H1 (cell line): ENCODE results near the gene CSNK1D. TPM values are rescaled to one million over a fixed set of nuclear protein-coding genes. Genes with fewer than 3 reads are reported as not detected.
A peak's percentile ranks its signal among the peaks of the same experiment; 100 is the strongest.

Source experiments
- CTCF ChIA-PET: fragments of 300-600 bp; sonication (Branson Sonifier 250); formaldehyde crosslinking; loops from one replicate; lab custom pipeline; 2021; ENCODE audit not compliant: partially characterized antibody; lab: Charles Lee
- POLR2A ChIA-PET: fragments of 300-600 bp; sonication (Branson Sonifier 250); formaldehyde crosslinking; loops from one replicate; lab custom pipeline; 2021; ENCODE audit warnings: inconsistent platforms; ENCODE audit not compliant: partially characterized antibody; lab: Charles Lee
- DNase-seq, 2 experiments: peaks; one replicate each; pipeline versions ENCODE4 v3.0.0 to v3.0.0-alpha.2; 2010 to 2022; ENCODE audit warnings: low spot score in 2 of 2, low read depth in 1 of 2, mixed read lengths in 1 of 2
- FAIRE-seq: peaks from 2 replicates; lab custom pipeline; 2011; peaks lifted over from hg19 to GRCh38; lab: Jason Lieb, UNC
- H2AFZ ChIP-seq: 2 replicates; pipeline ENCODE4 v1.8.1; 2012; ENCODE audit warnings: low read length, inconsistent platforms
- H2AK5ac ChIP-seq: 2 replicates; pipeline ENCODE4 v1.6.1; 2013; ENCODE audit warnings: low read depth, low read length
- H2BK120ac ChIP-seq: replicated peaks from 2 replicates; pipeline ENCODE3; 2013; ENCODE audit warnings: low read depth, low read length, inconsistent platforms
- H2BK12ac ChIP-seq: 2 replicates; pipeline ENCODE4 v1.6.1; 2013; ENCODE audit warnings: low read depth, low read length
- H2BK15ac ChIP-seq: 2 replicates; pipeline ENCODE4 v1.6.1; 2013; ENCODE audit warnings: low read length
- H2BK20ac ChIP-seq: 2 replicates; pipeline ENCODE4 v1.6.1; 2013; ENCODE audit warnings: low read length
- H2BK5ac ChIP-seq: 2 replicates; pipeline ENCODE4 v1.6.1; 2013; ENCODE audit warnings: low read depth, low read length
- H3K14ac ChIP-seq: 2 replicates; pipeline ENCODE4 v1.6.1; 2013; ENCODE audit warnings: inconsistent platforms; ENCODE audit not compliant: insufficient read length
- H3K18ac ChIP-seq: 2 replicates; pipeline ENCODE4 v1.6.1; 2013; ENCODE audit warnings: low read length; ENCODE audit errors: extremely low read depth
- H3K23ac ChIP-seq: 2 replicates; pipeline ENCODE4 v1.6.1; 2013; ENCODE audit warnings: inconsistent platforms; ENCODE audit not compliant: insufficient read length
- H3K23me2 ChIP-seq: 2 replicates; pipeline ENCODE4 v1.6.1; 2013; ENCODE audit warnings: low read depth, low read length
- H3K27ac ChIP-seq: 2 replicates; pipeline ENCODE4 v1.6.1; 2011; ENCODE audit warnings: low read depth, low read length, inconsistent platforms
- H3K27me3 ChIP-seq, 4 experiments: replicated peaks in 1 of 4; 1 replicate in 1 of 4; 2 replicates in 3 of 4; pipeline versions ENCODE4 v1.6.1 to v1.8.1; 2011 to 2013; ENCODE audit warnings: low read length in 3 of 4, mild to moderate bottlenecking in 3 of 4, inconsistent platforms in 2 of 4, mixed read lengths in 2 of 4, moderate library complexity in 1 of 4; ENCODE audit not compliant: control insufficient read depth in 3 of 4, insufficient read depth in 3 of 4; ENCODE audit errors: extremely low read depth in 1 of 4
- H3K36me3 ChIP-seq, 4 experiments: 2 replicates each; pipeline versions ENCODE4 v1.6.1 to v1.8.1; 2011 to 2013; ENCODE audit warnings: mild to moderate bottlenecking in 4 of 4, low read length in 3 of 4, moderate library complexity in 2 of 4, control low read depth in 1 of 4, inconsistent platforms in 1 of 4; ENCODE audit not compliant: insufficient read depth in 4 of 4, control insufficient read depth in 2 of 4
- H3K4ac ChIP-seq: replicated peaks from 2 replicates; pipeline ENCODE3; 2013; ENCODE audit warnings: low read length, low read depth, mixed read lengths, inconsistent platforms; ENCODE audit not compliant: insufficient read length
- H3K4me1 ChIP-seq, 4 experiments: replicated peaks in 1 of 4; 1 replicate in 1 of 4; 2 replicates in 3 of 4; pipeline versions ENCODE4 v1.6.1 to v1.8.1; 2011 to 2013; ENCODE audit warnings: low read length in 3 of 4, inconsistent platforms in 2 of 4, mixed read lengths in 1 of 4; ENCODE audit not compliant: insufficient read depth in 4 of 4, control insufficient read depth in 3 of 4
- H3K4me2 ChIP-seq, 2 experiments: 2 replicates each; pipeline versions ENCODE4 v1.6.1 to v1.8.1; 2011 to 2013; ENCODE audit warnings: low read depth in 2 of 2, low read length in 2 of 2, control low read depth in 1 of 2, inconsistent platforms in 1 of 2, mild to moderate bottlenecking in 1 of 2; ENCODE audit not compliant: insufficient read depth in 1 of 2
- H3K4me3 ChIP-seq, 4 experiments: fragments of 200-600, 300-600 bp in 1 of 4; sonication (generic), shearing (Covaris generic), sonication (Bioruptor Twin) in 1 of 4; 2 replicates each; pipeline versions ENCODE4 v1.5.1 to v1.8.1; 2011 to 2016; ENCODE audit warnings: low read length in 4 of 4, low read depth in 3 of 4, control low read depth in 2 of 4, inconsistent platforms in 2 of 4, mild to moderate bottlenecking in 2 of 4, mixed read lengths in 1 of 4, moderate library complexity in 1 of 4; ENCODE audit not compliant: insufficient read depth in 2 of 4; ENCODE audit errors: extremely low read depth in 1 of 4
- H3K56ac ChIP-seq: replicated peaks from 2 replicates; pipeline ENCODE3; 2013; ENCODE audit warnings: low read depth, mild to moderate bottlenecking, mixed read lengths, low read length, inconsistent platforms; ENCODE audit not compliant: insufficient read length
- H3K79me1 ChIP-seq: 2 replicates; pipeline ENCODE4 v1.6.1; 2013; ENCODE audit warnings: low read depth, low read length, control low read depth
- H3K79me2 ChIP-seq, 2 experiments: 2 replicates each; pipeline versions ENCODE4 v1.6.1 to v1.8.1; 2012 to 2013; ENCODE audit warnings: low read length in 2 of 2, mild to moderate bottlenecking in 2 of 2, inconsistent platforms in 1 of 2; ENCODE audit not compliant: insufficient read depth in 2 of 2, control insufficient read depth in 1 of 2
- H3K9ac ChIP-seq, 4 experiments: replicated peaks in 1 of 4; 1 replicate in 1 of 4; 2 replicates in 3 of 4; pipeline versions ENCODE4 v1.6.1 to v1.8.1; 2011 to 2013; ENCODE audit warnings: low read depth in 3 of 4, low read length in 3 of 4, control low read depth in 2 of 4, mild to moderate bottlenecking in 2 of 4, moderate library complexity in 2 of 4, inconsistent platforms in 1 of 4; ENCODE audit errors: extremely low read depth in 1 of 4
- H3K9me3 ChIP-seq, 2 experiments: 2 replicates each; pipeline versions ENCODE4 v1.6.1 to v1.8.1; 2012 to 2013; ENCODE audit warnings: mild to moderate bottlenecking in 2 of 2, moderate library complexity in 2 of 2, control low read depth in 1 of 2, inconsistent platforms in 1 of 2, low read depth in 1 of 2, low read length in 1 of 2, mixed read lengths in 1 of 2; ENCODE audit not compliant: insufficient read depth in 2 of 2
- H4K20me1 ChIP-seq, 2 experiments: replicated peaks in 1 of 2; 2 replicates each; pipeline versions ENCODE3 to v1.8.1; 2011 to 2013; ENCODE audit warnings: inconsistent platforms in 2 of 2, low read length in 2 of 2, mild to moderate bottlenecking in 1 of 2; ENCODE audit not compliant: insufficient read depth in 2 of 2, control insufficient read depth in 1 of 2
- H4K5ac ChIP-seq: 2 replicates; pipeline ENCODE4 v1.6.1; 2013; ENCODE audit warnings: low read length, low read depth, mixed read lengths, inconsistent platforms; ENCODE audit not compliant: insufficient read length
- H4K8ac ChIP-seq: 2 replicates; pipeline ENCODE4 v1.8.0; 2013; ENCODE audit warnings: mild to moderate bottlenecking, moderate library complexity, low read length, inconsistent platforms; ENCODE audit not compliant: insufficient read depth; ENCODE audit errors: extremely low read depth
- H4K91ac ChIP-seq: replicated peaks from 2 replicates; pipeline ENCODE3; 2013; ENCODE audit warnings: low read length, mixed read lengths, inconsistent platforms; ENCODE audit not compliant: insufficient read length
- POLR2AphosphoS5 ChIP-seq: IDR thresholded peaks from 2 replicates; pipeline ENCODE4 v1.6.1; 2011; ENCODE audit warnings: low read depth, low read length
- WGBS, 2 experiments: shearing (Covaris generic) in 1 of 2; methylation state at CpG; one replicate each; pipeline versions ENCODE4 v1.1.6 to v1.1.7; 2013 to 2015; ENCODE audit warnings: low lambda C conversion rate in 2 of 2, mixed read lengths in 2 of 2, inconsistent platforms in 1 of 2, low coverage in 1 of 2, missing lambda C conversion rate in 1 of 2; ENCODE audit not compliant: insufficient replicate concordance in 2 of 2, insufficient coverage in 1 of 2, insufficient read length in 1 of 2; ENCODE audit errors: extremely low coverage in 1 of 2, missing lambda C conversion rate in 1 of 2; 5-methylcytosine and 5-hydroxymethylcytosine counted together
- polyA plus RNA-seq, 7 experiments: library from polyadenylated mRNA; depleted of rRNA in 3 of 7; stranded (reverse) in 5 of 7; unstranded in 2 of 7; fragments of >200 nt in 5 of 7; fragments of 200-250 nt in 2 of 7; gene quantifications; 1 replicate in 5 of 7; 2 replicates in 1 of 7; 4 replicates in 1 of 7; pipeline versions ENCODE4 v1.2.1 to v1.2.3, GENCODE V29; 2011 to 2013; ENCODE audit warnings: missing spikeins in 2 of 7, mixed read lengths in 2 of 7
- total RNA-seq: library from RNA; stranded (reverse); fragmentation: NEBNext Ultra II Directional; extraction: Animal tissue kit (Norgen Biotek cat#: 25700); gene quantifications from 2 replicates; pipeline ENCODE4 v1.2.1, GENCODE V29; 2021

The CSNK1D gene
- total and polyA plus RNA-seq, 2 of the 8 experiments (the other 6 are each of a cell fraction or from before 2014, with no cell fraction given) = 73.5 to 103 TPM

GRCh38 chr17:82302991-82303943 is 29.8 kb upstream of the CSNK1D start:
- Histone ChIP-seq H3K14ac (no peak overlapping the region), H3K27me3 (no peaks in the 10 kb centered on the region), H3K4ac (no peak overlapping the region), H2AK5ac (no peak overlapping the region), H2BK15ac (no peak overlapping the region), H4K8ac (no peak overlapping the region), H3K79me2 (no peaks in the 10 kb centered on the region), H2BK5ac (no peak overlapping the region), H3K23me2 (no peaks in the 10 kb centered on the region), H3K56ac (no peak overlapping the region), H2BK120ac (no peak overlapping the region), H4K91ac (no peak overlapping the region), H3K9me3 (no peaks in the 10 kb centered on the region), H2BK12ac (no peak overlapping the region), H3K4me2 (no peak overlapping the region), H3K27ac (no peak overlapping the region), H4K5ac (no peak overlapping the region), H3K4me3 (no peak overlapping the region), H4K20me1 (no peaks in the 10 kb centered on the region), H3K18ac (no peak overlapping the region), H3K36me3 (no peaks in the 10 kb centered on the region; a peak in 1 of 8 replicates), H3K9ac (no peak overlapping the region), H2BK20ac (no peak overlapping the region), H3K4me1 (peaks cover 0 to under 1% (median 0%) of the 10 kb centered on the region in 4 experiments; a peak in 1 of 7 replicates), H3K79me1 (no peaks in the 10 kb centered on the region), H2AFZ (no peak overlapping the region), H3K23ac (no peak overlapping the region)
- ChIA-PET CTCF (interaction anchor here (1.0 to 4.7 kb wide), 10 partner anchors 9 to 68 kb away, joined by 3 to 32 read pairs (median 6); partner anchors contain the start of gene CD7), POLR2A (interaction anchor here (0.5 to 2.4 kb wide), 6 partner anchors 11 to 294 kb away, joined by 3 to 18 read pairs (median 3); partner anchors contain the start of gene CD7)
- FAIRE-seq = no peak
- peak in 1 of 2 experiments; percentile 47 for DNase-seq
- 93% methylated on average over 33 of the region's 35 CpGs; no CpG with 5 or more reads in 1 of the 2 experiments for WGBS, 2 experiments
- no peak for TF ChIP-seq POLR2AphosphoS5
